ENCODE data around the gene CEMIP2.

The CEMIP2 gene

DNA sequence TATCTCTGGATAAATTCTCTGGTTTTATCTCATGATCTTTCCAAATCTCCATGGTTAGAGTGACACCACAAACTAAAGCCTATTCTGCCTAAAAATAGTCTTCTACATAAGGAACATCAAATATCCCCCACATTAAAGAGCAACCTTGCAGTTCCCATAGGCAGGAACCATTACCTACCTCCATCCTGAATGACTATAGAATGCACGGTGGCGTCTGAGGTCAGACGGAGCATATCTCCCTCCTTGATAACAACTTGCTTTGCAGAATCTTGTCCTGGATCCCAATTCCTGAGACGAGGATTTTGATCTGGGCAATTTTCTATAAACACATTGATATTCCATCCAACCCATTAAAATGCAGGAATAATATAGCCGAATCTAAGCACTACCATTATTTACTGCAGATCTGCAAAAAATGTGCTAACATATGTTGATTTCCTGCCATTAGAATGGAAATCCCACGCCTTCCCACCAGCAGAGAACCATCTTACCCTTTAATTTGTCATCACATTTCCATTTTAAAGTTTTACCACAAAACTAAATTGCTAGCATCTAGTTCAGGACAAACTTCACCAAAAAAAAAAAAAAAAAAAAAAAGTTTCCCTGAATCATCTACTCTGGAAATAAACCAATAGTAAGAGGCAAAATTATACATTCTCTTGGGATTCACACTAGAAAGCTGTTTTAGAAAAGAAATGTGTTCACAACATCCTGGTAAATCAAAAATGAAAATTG, 22.1 kb downstream of the CEMIP2 start:
- peak overlapping the region; percentile 60 for H3K9ac ChIP-seq (ENCODE audit: low read length)

GRCh38 chr9:71744754-71745521, 23.4 kb downstream of the CEMIP2 start:
- Histone ChIP-seq H3K36me3 (ENCODE audit: control insufficient read depth, insufficient read depth, low read length, severe bottlenecking) (peaks cover 37% of the 10 kb centered on the region), H3K27me3 (replicated peaks; ENCODE audit: control insufficient read depth, insufficient read depth, low read length) (no peaks in the 10 kb centered on the region), H3K9ac (ENCODE audit: low read length) (no peak overlapping the region), H3K4me1 (ENCODE audit: control insufficient read depth, insufficient read depth, low read length) (peaks cover 50% of the 10 kb centered on the region), H3K9me3 (ENCODE audit: control insufficient read depth, low read length) (no peaks in the 10 kb centered on the region), H3K4me3 (ENCODE audit: low read length) (no peak overlapping the region)
- DNase-seq (ENCODE audit: low read depth): no peak

More for the DNA sequence above, 22.1 kb downstream of the CEMIP2 start:
- Histone ChIP-seq H3K4me3 (ENCODE audit: low read length) (peak overlapping the region; percentile 57), H3K36me3 (ENCODE audit: control insufficient read depth, insufficient read depth, low read length, severe bottlenecking) (peaks cover 37% of the 10 kb centered on the region), H3K4me1 (ENCODE audit: control insufficient read depth, insufficient read depth, low read length) (peaks cover 50% of the 10 kb centered on the region), H3K9me3 (ENCODE audit: control insufficient read depth, low read length) (no peaks in the 10 kb centered on the region), H3K27me3 (replicated peaks; ENCODE audit: control insufficient read depth, insufficient read depth, low read length) (no peaks in the 10 kb centered on the region)
- DNase-seq (ENCODE audit: low read depth): peak; percentile 47

DNA sequence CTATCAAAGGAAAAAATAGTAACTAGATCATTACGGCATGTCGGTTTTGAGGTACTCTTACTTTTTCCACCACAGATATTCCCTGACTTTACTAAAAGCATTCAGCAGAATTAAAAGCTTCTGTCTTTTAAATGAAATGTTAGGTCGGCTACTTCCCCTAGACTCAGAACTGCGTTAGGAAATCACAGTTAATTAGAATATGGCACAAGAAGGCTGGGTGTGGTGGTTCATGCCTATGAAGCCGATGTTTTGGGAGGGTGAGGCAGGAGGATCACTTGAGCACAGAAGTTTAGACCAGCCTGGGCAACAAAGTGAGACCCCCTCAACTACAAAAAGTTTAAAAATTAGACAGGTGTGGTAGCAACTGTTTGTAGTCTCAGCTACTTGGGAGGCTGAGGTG, 24.4 kb downstream of the CEMIP2 start:
- H3K4me3 ChIP-seq (ENCODE audit: low read length): no peak overlapping the region
- H3K4me1 ChIP-seq (ENCODE audit: control insufficient read depth, insufficient read depth, low read length): peaks cover 47% of the 10 kb centered on the region
- peaks cover 39% of the 10 kb centered on the region for H3K36me3 ChIP-seq (ENCODE audit: control insufficient read depth, insufficient read depth, low read length, severe bottlenecking)
- H3K9ac ChIP-seq (ENCODE audit: low read length): no peak overlapping the region
- H3K9me3 ChIP-seq (ENCODE audit: control insufficient read depth, low read length): no peaks in the 10 kb centered on the region
- no peak for DNase-seq (ENCODE audit: low read depth)
- H3K27me3 ChIP-seq (replicated peaks; ENCODE audit: control insufficient read depth, insufficient read depth, low read length): no peaks in the 10 kb centered on the region

DNA sequence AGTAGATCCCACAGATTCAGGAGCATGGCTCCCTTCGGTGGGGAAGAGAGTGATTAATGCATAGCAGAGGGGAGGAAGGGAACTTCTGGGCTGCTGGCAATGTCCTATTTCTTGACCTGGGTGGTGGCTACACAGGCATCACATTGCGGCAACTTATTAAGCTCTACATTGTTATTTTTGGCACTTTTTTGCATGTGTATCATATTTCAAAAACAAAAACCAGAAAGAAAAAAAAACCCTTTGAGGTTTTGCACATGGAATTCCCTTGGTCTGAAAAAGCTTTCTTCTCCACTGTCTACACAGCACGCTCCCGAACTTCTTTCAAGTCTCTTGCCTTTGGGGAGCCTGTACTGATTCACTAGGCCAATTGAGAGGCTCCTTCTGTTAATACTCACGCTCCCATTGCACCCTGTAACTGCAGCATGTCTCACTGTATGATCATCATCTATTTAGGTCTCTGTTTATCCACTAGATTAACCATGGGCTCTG, 25.1 kb downstream of the CEMIP2 start:
- peaks cover 39% of the 10 kb centered on the region for H3K36me3 ChIP-seq (ENCODE audit: control insufficient read depth, insufficient read depth, low read length, severe bottlenecking)
- H3K4me3 ChIP-seq (ENCODE audit: low read length): no peak overlapping the region
- peaks cover 41% of the 10 kb centered on the region for H3K4me1 ChIP-seq (ENCODE audit: control insufficient read depth, insufficient read depth, low read length)
- H3K27me3 ChIP-seq (replicated peaks; ENCODE audit: control insufficient read depth, insufficient read depth, low read length): no peaks in the 10 kb centered on the region
- DNase-seq (ENCODE audit: low read depth): peak; percentile 74
- H3K9ac ChIP-seq (ENCODE audit: low read length): no peak overlapping the region
- H3K9me3 ChIP-seq (ENCODE audit: control insufficient read depth, low read length): no peaks in the 10 kb centered on the region

- no peak overlapping the region for H3K9ac ChIP-seq (ENCODE audit: low read length)
- peaks cover 36% of the 10 kb centered on the region for H3K4me1 ChIP-seq (ENCODE audit: control insufficient read depth, insufficient read depth, low read length)
- no peaks in the 10 kb centered on the region for H3K9me3 ChIP-seq (ENCODE audit: control insufficient read depth, low read length)
- no peak overlapping the region for H3K4me3 ChIP-seq (ENCODE audit: low read length)
- H3K27me3 ChIP-seq (replicated peaks; ENCODE audit: control insufficient read depth, insufficient read depth, low read length): no peaks in the 10 kb centered on the region
- H3K36me3 ChIP-seq (ENCODE audit: control insufficient read depth, insufficient read depth, low read length, severe bottlenecking): peaks cover 39% of the 10 kb centered on the region
- DNase-seq (ENCODE audit: low read depth): no peak
Measured at GRCh38 chr9:71742703-71743102, 25.6 kb downstream of the CEMIP2 start.

GRCh38 chr9:71741926-71742648, 26.2 kb downstream of the CEMIP2 start:
- no peak overlapping the region for H3K4me3 ChIP-seq (ENCODE audit: low read length)
- DNase-seq (ENCODE audit: low read depth): no peak
- peaks cover 33% of the 10 kb centered on the region for H3K36me3 ChIP-seq (ENCODE audit: control insufficient read depth, insufficient read depth, low read length, severe bottlenecking)
- no peaks in the 10 kb centered on the region for H3K27me3 ChIP-seq (replicated peaks; ENCODE audit: control insufficient read depth, insufficient read depth, low read length)
- peaks cover 32% of the 10 kb centered on the region for H3K4me1 ChIP-seq (ENCODE audit: control insufficient read depth, insufficient read depth, low read length)
- no peak overlapping the region for H3K9ac ChIP-seq (ENCODE audit: low read length)
- no peaks in the 10 kb centered on the region for H3K9me3 ChIP-seq (ENCODE audit: control insufficient read depth, low read length)

DNA sequence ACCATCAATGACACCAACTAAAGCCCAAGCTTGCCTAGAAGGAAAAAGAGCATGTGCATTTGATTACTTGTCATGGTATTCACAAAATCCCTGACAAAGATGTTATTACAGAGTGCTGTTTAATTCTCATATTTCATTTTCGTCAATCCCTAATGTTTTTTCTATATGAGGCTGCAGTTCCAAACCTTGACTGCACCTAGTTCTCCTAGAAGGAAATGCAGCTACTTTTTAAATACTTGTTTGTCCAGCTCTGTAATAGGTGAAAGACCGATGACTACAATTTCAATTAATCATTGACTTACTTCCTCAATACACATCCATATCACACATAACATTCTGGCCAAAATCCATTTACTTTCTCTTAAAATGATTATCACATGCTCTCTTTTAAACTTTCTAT, 28.1 kb downstream of the CEMIP2 start:
- peaks cover 40% of the 10 kb centered on the region for H3K36me3 ChIP-seq (ENCODE audit: control insufficient read depth, insufficient read depth, low read length, severe bottlenecking)
- no peaks in the 10 kb centered on the region for H3K9me3 ChIP-seq (ENCODE audit: control insufficient read depth, low read length)
- peaks cover 19% of the 10 kb centered on the region for H3K4me1 ChIP-seq (ENCODE audit: control insufficient read depth, insufficient read depth, low read length)
- H3K9ac ChIP-seq (ENCODE audit: low read length): no peak overlapping the region
- H3K27me3 ChIP-seq (replicated peaks; ENCODE audit: control insufficient read depth, insufficient read depth, low read length): no peaks in the 10 kb centered on the region
- no peak for DNase-seq (ENCODE audit: low read depth)
- H3K4me3 ChIP-seq (ENCODE audit: low read length): no peak overlapping the region

- peaks cover 43% of the 10 kb centered on the region for H3K36me3 ChIP-seq (ENCODE audit: control insufficient read depth, insufficient read depth, low read length, severe bottlenecking)
- no peak overlapping the region for H3K4me3 ChIP-seq (ENCODE audit: low read length)
- H3K4me1 ChIP-seq (ENCODE audit: control insufficient read depth, insufficient read depth, low read length): peaks cover 28% of the 10 kb centered on the region
- peak; percentile 37 for DNase-seq (ENCODE audit: low read depth)
- H3K9me3 ChIP-seq (ENCODE audit: control insufficient read depth, low read length): no peaks in the 10 kb centered on the region
- no peaks in the 10 kb centered on the region for H3K27me3 ChIP-seq (replicated peaks; ENCODE audit: control insufficient read depth, insufficient read depth, low read length)
- H3K9ac ChIP-seq (ENCODE audit: low read length): no peak overlapping the region
Measured at GRCh38 chr9:71737455-71737854, 30.9 kb downstream of the CEMIP2 start.

DNA sequence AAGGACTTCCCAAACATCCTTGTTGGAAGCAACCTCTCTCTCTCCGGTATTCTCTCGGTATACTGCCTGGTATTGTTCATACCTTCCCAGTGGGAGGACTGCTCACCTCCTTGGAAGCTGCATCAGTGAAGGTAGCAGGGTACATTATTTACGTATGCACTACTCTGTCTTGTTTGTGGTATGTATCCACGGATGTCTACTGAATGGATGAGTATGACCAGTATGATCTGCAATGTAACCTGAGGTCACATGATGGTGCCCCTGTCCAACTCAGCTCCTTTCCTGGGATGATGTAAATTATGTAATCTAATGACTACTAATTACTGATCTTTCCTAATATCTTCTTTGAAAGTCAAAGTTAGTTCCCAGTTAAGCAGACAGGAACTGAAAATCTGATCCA, 32.1 kb downstream of the CEMIP2 start:
- Histone ChIP-seq H3K36me3 (ENCODE audit: control insufficient read depth, insufficient read depth, low read length, severe bottlenecking) (peaks cover 54% of the 10 kb centered on the region), H3K9ac (ENCODE audit: low read length) (no peak overlapping the region), H3K27me3 (replicated peaks; ENCODE audit: control insufficient read depth, insufficient read depth, low read length) (no peaks in the 10 kb centered on the region), H3K4me3 (ENCODE audit: low read length) (no peak overlapping the region), H3K4me1 (ENCODE audit: control insufficient read depth, insufficient read depth, low read length) (peaks cover 28% of the 10 kb centered on the region), H3K9me3 (ENCODE audit: control insufficient read depth, low read length) (no peaks in the 10 kb centered on the region)
- DNase-seq (ENCODE audit: low read depth): no peak

- DNase-seq (ENCODE audit: low read depth): no peak
- H3K36me3 ChIP-seq (ENCODE audit: control insufficient read depth, insufficient read depth, low read length, severe bottlenecking): peaks cover 64% of the 10 kb centered on the region
Measured at GRCh38 chr9:71734950-71735349, 33.4 kb downstream of the CEMIP2 start.

GRCh38 chr9:71733176-71733575, 35.1 kb downstream of the CEMIP2 start:
- no peaks in the 10 kb centered on the region for H3K9me3 ChIP-seq (ENCODE audit: control insufficient read depth, low read length)
- DNase-seq (ENCODE audit: low read depth): peak; percentile 36
- H3K27me3 ChIP-seq (replicated peaks; ENCODE audit: control insufficient read depth, insufficient read depth, low read length): no peaks in the 10 kb centered on the region
- H3K4me1 ChIP-seq (ENCODE audit: control insufficient read depth, insufficient read depth, low read length): peaks cover 28% of the 10 kb centered on the region
- peaks cover 72% of the 10 kb centered on the region for H3K36me3 ChIP-seq (ENCODE audit: control insufficient read depth, insufficient read depth, low read length, severe bottlenecking)
- peak overlapping the region; percentile 59 for H3K4me3 ChIP-seq (ENCODE audit: low read length)
- peak overlapping the region; percentile 55 for H3K9ac ChIP-seq (ENCODE audit: low read length)

More at GRCh38 chr9:71734950-71735349, 33.4 kb downstream of the CEMIP2 start:
- Histone ChIP-seq H3K4me1 (ENCODE audit: control insufficient read depth, insufficient read depth, low read length) (peaks cover 28% of the 10 kb centered on the region), H3K9me3 (ENCODE audit: control insufficient read depth, low read length) (no peaks in the 10 kb centered on the region), H3K9ac (ENCODE audit: low read length) (no peak overlapping the region), H3K4me3 (ENCODE audit: low read length) (no peak overlapping the region), H3K27me3 (replicated peaks; ENCODE audit: control insufficient read depth, insufficient read depth, low read length) (no peaks in the 10 kb centered on the region)
